Breast epithelium (tissue), 4 donors: ENCODE data around the gene SNX30. TPM values are rescaled to one million over a fixed set of nuclear protein-coding genes. Genes with fewer than 3 reads are reported as not detected.

Experiments used
- DNase-seq, 2 donors: peaks; one replicate each; pipeline ENCODE4 v3.0.0-alpha.2; 2019; ENCODE audit warnings: low spot score in 2 of 2
- H3K27ac ChIP-seq, 2 donors: fragments of 200-600 bp; sonication (generic) in 1 of 2; one replicate each; pipeline ENCODE4 v1.5.1; 2016 to 2019; ENCODE audit warnings: mild to moderate bottlenecking in 1 of 2
- H3K27me3 ChIP-seq, 2 donors: fragments of 200-600 bp; sonication (generic) in 1 of 2; one replicate each; pipeline versions ENCODE4 v1.5.1 to v1.6.0; 2017 to 2019; ENCODE audit warnings: control low read depth in 1 of 2, mild to moderate bottlenecking in 1 of 2
- H3K36me3 ChIP-seq: fragments of 200-600 bp; one replicate; pipeline ENCODE4 v1.5.1; 2019
- H3K4me1 ChIP-seq, 2 donors: fragments of 200-600 bp; sonication (generic); one replicate each; pipeline ENCODE4 v1.5.1; 2016 to 2019; ENCODE audit warnings: control low read depth in 1 of 2
- H3K4me3 ChIP-seq, 3 donors: fragments of 200-600 bp; sonication (generic); 1 replicate in 2 of 3; 2 replicates in 1 of 3; pipeline ENCODE4 v1.5.1; 2016 to 2019; ENCODE audit warnings: mild to moderate bottlenecking in 3 of 3, moderate library complexity in 2 of 3
- H3K9me3 ChIP-seq, 2 donors: fragments of 200-600 bp; sonication (generic) in 1 of 2; one replicate each; pipeline ENCODE4 v1.5.1; 2016 to 2019; ENCODE audit warnings: control low read depth in 1 of 2
- POLR2A ChIP-seq: fragments of 450-650 bp; IDR thresholded peaks from one replicate; pipeline ENCODE4 v1.6.1; 2016; ENCODE audit warnings: antibody characterized with exemption, mild to moderate bottlenecking, moderate library complexity
- POLR2AphosphoS5 ChIP-seq, 3 donors: sonication (generic); formaldehyde crosslinking; IDR thresholded peaks; one replicate each; pipeline ENCODE4 v1.6.1; 2017; ENCODE audit warnings: antibody characterized with exemption in 3 of 3
- intact Hi-C: fragments of 100-400 bp; cut with DNase I; formaldehyde crosslinking; loops from one replicate; pipeline ENCODE4 v1.15.1; 2023; ENCODE audit warnings: low total_unique reads
- total RNA-seq, 3 donors: library from RNA; depleted of rRNA; stranded (reverse); fragments of >200 nt; gene quantifications; one replicate each; pipeline ENCODE4 v1.1.0, GENCODE V29; 2016
- TF ChIP-seq, protein P1 (sequence below), 3 donors: fragments of 450-650 bp; IDR thresholded peaks; one replicate each; pipeline ENCODE4 v1.5.1; 2016 to 2017; ENCODE audit warnings: antibody characterized with exemption in 3 of 3, mild to moderate bottlenecking in 3 of 3, moderate library complexity in 3 of 3

SNX30 gene
- total RNA-seq, 3 donors from 2014 or later: 15.2 to 18.7 (median 16.4) TPM

DNA sequence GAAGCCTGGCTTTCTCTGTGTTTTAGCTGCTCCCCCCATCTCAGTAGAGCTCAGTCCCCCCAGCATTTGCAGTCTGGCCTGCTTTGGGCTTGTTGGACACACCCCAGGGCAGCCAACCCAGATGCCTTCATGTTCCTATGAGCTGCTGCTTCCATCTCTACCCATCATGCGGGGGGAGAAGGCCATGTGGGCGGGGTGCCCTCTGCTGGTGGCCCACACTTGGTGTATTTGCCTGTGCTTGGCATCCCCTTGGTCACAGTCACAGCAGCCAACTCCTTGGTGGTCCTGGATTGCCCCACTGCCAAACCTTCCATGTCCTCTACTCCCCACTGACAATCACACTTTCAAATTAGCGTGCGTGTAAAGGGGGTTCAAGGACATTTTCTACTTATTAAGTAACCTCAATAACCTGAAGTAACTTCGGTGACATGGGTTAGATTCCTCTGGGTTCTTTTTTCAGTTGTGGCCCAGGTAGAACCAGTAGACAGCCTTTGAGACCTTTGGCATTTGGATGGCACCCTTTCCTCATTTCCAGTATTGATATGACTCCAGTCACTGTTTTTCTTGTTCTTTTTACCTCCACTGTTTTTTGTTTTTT lies 42.8 kb downstream of the SNX30 start:
- H3K27me3 ChIP-seq: no peaks in the 10 kb centered on the region
- no peaks in the 10 kb centered on the region for H3K36me3 ChIP-seq
- H3K27ac ChIP-seq: no peak overlapping the region
- H3K4me3 ChIP-seq: no peak overlapping the region
- no peaks in the 10 kb centered on the region for H3K9me3 ChIP-seq
- intact Hi-C loops: no loop called here
- DNase-seq: no peak
- TF ChIP-seq, protein P1, sequence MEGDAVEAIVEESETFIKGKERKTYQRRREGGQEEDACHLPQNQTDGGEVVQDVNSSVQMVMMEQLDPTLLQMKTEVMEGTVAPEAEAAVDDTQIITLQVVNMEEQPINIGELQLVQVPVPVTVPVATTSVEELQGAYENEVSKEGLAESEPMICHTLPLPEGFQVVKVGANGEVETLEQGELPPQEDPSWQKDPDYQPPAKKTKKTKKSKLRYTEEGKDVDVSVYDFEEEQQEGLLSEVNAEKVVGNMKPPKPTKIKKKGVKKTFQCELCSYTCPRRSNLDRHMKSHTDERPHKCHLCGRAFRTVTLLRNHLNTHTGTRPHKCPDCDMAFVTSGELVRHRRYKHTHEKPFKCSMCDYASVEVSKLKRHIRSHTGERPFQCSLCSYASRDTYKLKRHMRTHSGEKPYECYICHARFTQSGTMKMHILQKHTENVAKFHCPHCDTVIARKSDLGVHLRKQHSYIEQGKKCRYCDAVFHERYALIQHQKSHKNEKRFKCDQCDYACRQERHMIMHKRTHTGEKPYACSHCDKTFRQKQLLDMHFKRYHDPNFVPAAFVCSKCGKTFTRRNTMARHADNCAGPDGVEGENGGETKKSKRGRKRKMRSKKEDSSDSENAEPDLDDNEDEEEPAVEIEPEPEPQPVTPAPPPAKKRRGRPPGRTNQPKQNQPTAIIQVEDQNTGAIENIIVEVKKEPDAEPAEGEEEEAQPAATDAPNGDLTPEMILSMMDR (IDR thresholded peaks at IDR 0.05): peak in 1 of 3 donors; percentile 36
- TF ChIP-seq POLR2AphosphoS5 (IDR thresholded peaks at IDR 0.05): no peak
- no peaks in the 10 kb centered on the region for H3K4me1 ChIP-seq

DNA sequence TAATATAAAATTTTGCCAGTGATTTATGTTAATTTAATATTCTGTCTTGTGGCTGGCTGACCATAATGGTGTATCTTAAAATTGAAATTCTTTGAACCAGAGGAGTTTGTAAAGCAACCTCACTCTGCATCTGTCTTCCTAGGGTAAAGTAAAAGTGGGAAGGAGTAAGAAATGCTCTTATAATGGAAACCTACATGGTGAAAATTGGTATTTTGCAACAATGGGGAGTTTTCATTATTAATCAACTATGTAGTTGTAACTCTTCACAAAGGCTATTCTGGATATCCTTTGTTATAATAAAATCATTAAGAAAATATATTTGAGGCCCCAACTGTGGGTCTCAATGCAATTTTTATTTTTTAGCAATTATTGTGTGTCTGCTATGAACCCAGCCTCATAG lies 44.2 kb downstream of the SNX30 start:
- no peaks in the 10 kb centered on the region for H3K4me1 ChIP-seq
- H3K9me3 ChIP-seq: no peaks in the 10 kb centered on the region
- H3K4me3 ChIP-seq: no peak overlapping the region
- H3K27ac ChIP-seq: no peak overlapping the region
- no peaks in the 10 kb centered on the region for H3K36me3 ChIP-seq
- TF ChIP-seq POLR2AphosphoS5 (IDR thresholded peaks at IDR 0.05) (no peak), POLR2A (no peak)
- TF ChIP-seq, protein P1 (IDR thresholded peaks at IDR 0.05): no peak
- DNase-seq: no peak
- no peaks in the 10 kb centered on the region for H3K27me3 ChIP-seq
- intact Hi-C loops: no loop called here

GRCh38 chr9:112795921-112796320 lies 45.4 kb downstream of the SNX30 start:
- DNase-seq: no peak
- no peaks in the 10 kb centered on the region for H3K9me3 ChIP-seq
- intact Hi-C loops: no loop called here
- H3K27ac ChIP-seq: no peak overlapping the region
- no peak for TF ChIP-seq POLR2AphosphoS5 (IDR thresholded peaks at IDR 0.05)
- TF ChIP-seq, protein P1 (IDR thresholded peaks at IDR 0.05): no peak
- TF ChIP-seq POLR2A: no peak
- H3K27me3 ChIP-seq: no peaks in the 10 kb centered on the region
- no peak overlapping the region for H3K4me3 ChIP-seq
- no peaks in the 10 kb centered on the region for H3K4me1 ChIP-seq
- no peaks in the 10 kb centered on the region for H3K36me3 ChIP-seq

- Histone ChIP-seq H3K27ac (no peak overlapping the region), H3K4me3 (no peak overlapping the region), H3K27me3 (no peaks in the 10 kb centered on the region), H3K4me1 (no peaks in the 10 kb centered on the region), H3K36me3 (no peaks in the 10 kb centered on the region), H3K9me3 (no peaks in the 10 kb centered on the region)
- no peak for DNase-seq
- TF ChIP-seq, protein P1 (IDR thresholded peaks at IDR 0.05): no peak
- TF ChIP-seq POLR2AphosphoS5 (IDR thresholded peaks at IDR 0.05): no peak
- intact Hi-C loops: no loop called here
These were observed 45.9 kb downstream of the SNX30 start for GRCh38 chr9:112796485-112796884.

DNA sequence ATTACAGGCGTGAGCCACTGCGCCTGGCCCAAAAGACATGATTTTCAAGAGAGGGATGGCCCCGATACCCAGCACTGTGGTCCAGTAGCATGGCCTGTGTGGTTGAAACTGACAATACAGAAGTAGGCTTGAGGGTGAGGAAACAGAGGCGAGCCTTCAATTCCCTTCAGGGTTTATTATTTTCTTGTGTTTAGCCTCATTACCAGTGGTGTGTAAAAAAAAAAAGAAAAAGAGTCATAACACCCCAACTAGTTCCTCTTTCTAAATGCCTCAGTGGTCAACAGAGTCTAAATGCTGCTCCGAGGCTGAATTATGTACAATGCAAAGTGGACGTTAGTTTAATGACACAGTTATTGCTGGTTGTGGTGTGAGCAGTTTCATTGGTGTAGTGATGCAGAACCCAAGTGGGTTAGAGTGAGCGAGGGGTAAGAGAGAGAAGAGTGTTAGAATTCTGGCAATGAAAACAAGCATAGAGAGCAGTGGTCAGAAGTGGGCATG lies 58.8 kb downstream of the SNX30 start:
- H3K4me1 ChIP-seq: no peaks in the 10 kb centered on the region
- TF ChIP-seq POLR2AphosphoS5 (IDR thresholded peaks at IDR 0.05) (no peak), POLR2A (no peak)
- TF ChIP-seq, protein P1 (IDR thresholded peaks at IDR 0.05): no peak
- DNase-seq: no peak

More for the DNA sequence above, 58.8 kb downstream of the SNX30 start:
- Histone ChIP-seq H3K9me3 (no peaks in the 10 kb centered on the region), H3K36me3 (no peaks in the 10 kb centered on the region), H3K27ac (no peak overlapping the region), H3K4me3 (no peak overlapping the region), H3K27me3 (no peaks in the 10 kb centered on the region)
- intact Hi-C loops: no loop called here
